GM23248 (cell line): ENCODE measurements around the gene TRIM44. TPM values are rescaled to one million over a fixed set of nuclear protein-coding genes. Genes with fewer than 3 reads are reported as not detected.

Experiments
- DNase-seq: peaks from one replicate; pipeline ENCODE4 v3.0.0-alpha.2; 2015
- H2AFZ ChIP-seq: fragments of 200-600 bp; sonication (generic); 2 replicates; pipeline ENCODE4 v1.6.1; 2016; ENCODE audit warnings: antibody characterized with exemption
- H3F3A ChIP-seq: fragments of 200-600 bp; sonication (generic); 2 replicates; pipeline ENCODE4 v1.6.1; 2016; ENCODE audit warnings: mild to moderate bottlenecking, antibody characterized with exemption, mixed run types; ENCODE audit not compliant: insufficient read depth
- H3K27ac ChIP-seq: fragments of 200-600 bp; sonication (generic); 2 replicates; pipeline ENCODE4 v1.5.1; 2016; ENCODE audit warnings: mild to moderate bottlenecking
- H3K27me3 ChIP-seq: fragments of 200-600 bp; sonication (generic); replicated peaks from 2 replicates; pipeline ENCODE4 v1.6.1; 2016; ENCODE audit warnings: mild to moderate bottlenecking; ENCODE audit not compliant: insufficient read depth
- H3K36me3 ChIP-seq: fragments of 200-600 bp; sonication (generic); 2 replicates; pipeline ENCODE4 v1.6.1; 2016; ENCODE audit warnings: low read depth, mild to moderate bottlenecking
- H3K4me1 ChIP-seq: fragments of 200-600 bp; sonication (generic); 2 replicates; pipeline ENCODE4 v1.6.1; 2016; ENCODE audit warnings: mild to moderate bottlenecking; ENCODE audit not compliant: insufficient read depth
- H3K4me2 ChIP-seq: fragments of 200-600 bp; sonication (generic); one replicate; pipeline ENCODE4 v1.6.1; 2016; ENCODE audit warnings: mild to moderate bottlenecking; ENCODE audit not compliant: unreplicated experiment
- H3K4me3 ChIP-seq: fragments of 200-600 bp; sonication (generic); 2 replicates; pipeline ENCODE4 v1.5.1; 2016; ENCODE audit warnings: mild to moderate bottlenecking
- H3K79me2 ChIP-seq: fragments of 200-600 bp; sonication (generic); 2 replicates; pipeline ENCODE4 v1.6.1; 2016; ENCODE audit warnings: mild to moderate bottlenecking; ENCODE audit not compliant: insufficient read depth
- H3K9ac ChIP-seq: fragments of 200-600 bp; sonication (generic); 2 replicates; pipeline ENCODE4 v1.6.1; 2016; ENCODE audit warnings: mild to moderate bottlenecking
- H3K9me2 ChIP-seq: fragments of 200-600 bp; sonication (generic); 2 replicates; pipeline ENCODE4 v1.6.1; 2016; ENCODE audit warnings: mixed run types, mild to moderate bottlenecking, moderate library complexity; ENCODE audit not compliant: insufficient read depth
- H3K9me3 ChIP-seq: fragments of 200-600 bp; sonication (generic); one replicate; pipeline ENCODE4 v1.6.1; 2017; ENCODE audit warnings: low read depth
- H4K20me1 ChIP-seq: fragments of 200-600 bp; sonication (generic); 2 replicates; pipeline ENCODE4 v1.6.0; 2016; ENCODE audit not compliant: insufficient read depth
- EZH2 ChIP-seq: fragments of 200-600 bp; sonication (generic); IDR thresholded peaks from 2 replicates; pipeline ENCODE4 v1.6.1; 2018; ENCODE audit warnings: antibody characterized with exemption, mild to moderate bottlenecking; ENCODE audit not compliant: insufficient read depth, poor library complexity, severe bottlenecking
- EZH2phosphoT487 ChIP-seq: fragments of 200-600 bp; sonication (generic); IDR thresholded peaks from 2 replicates; pipeline ENCODE4 v1.6.1; 2018; ENCODE audit warnings: antibody characterized with exemption, moderate library complexity, mild to moderate bottlenecking, low read depth; ENCODE audit not compliant: insufficient read depth
- WGBS, 2 experiments: methylation state at CpG; one replicate each; pipeline ENCODE4 v1.1.6; 2015 to 2017; ENCODE audit warnings: low lambda C conversion rate in 2 of 2, low coverage in 1 of 2; ENCODE audit errors: missing lambda C conversion rate in 2 of 2; 5-methylcytosine and 5-hydroxymethylcytosine counted together
- in situ Hi-C: fragments of 300-500 bp; cut with MboI; formaldehyde crosslinking; loops from 2 replicates; pipeline ENCODE4 v1.15.0; 2020
- polyA plus RNA-seq: library from polyadenylated mRNA; unstranded; fragments of >200 nt; fragmentation: Nextera tagmentation; extraction: Ambion mirVana; gene quantifications from 2 replicates; pipeline ENCODE4 v1.2.1, GENCODE V29; 2016
- total RNA-seq: library from RNA; depleted of rRNA; stranded (reverse); fragments of >200 nt; shearing (Covaris generic); gene quantifications from 2 replicates; pipeline ENCODE4 v1.2.3, GENCODE V29; 2014

Gene TRIM44
- total and polyA plus RNA-seq, 2 experiments from 2014 or later, result 32.2 to 37.1 TPM

DNA sequence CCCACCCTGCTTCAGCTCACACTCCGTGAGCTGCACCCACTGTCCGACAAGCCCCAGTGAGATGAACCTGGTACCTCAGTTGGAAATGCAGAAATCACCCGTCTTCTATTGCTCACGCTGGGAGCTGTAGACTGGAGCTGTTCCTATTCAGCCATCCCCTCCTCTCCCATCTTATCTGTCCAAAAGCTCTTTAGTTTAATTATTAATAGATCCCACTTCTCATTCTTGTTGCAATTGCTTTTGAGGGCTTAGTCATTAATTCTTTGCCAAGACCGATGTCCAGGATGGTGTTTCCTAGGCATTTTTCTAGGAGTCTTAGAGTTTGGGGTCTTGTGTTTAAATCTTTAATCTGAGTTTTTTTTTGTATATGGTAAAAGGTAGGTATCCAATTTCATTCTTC, 116.8 kb downstream of the TRIM44 start:
- Histone ChIP-seq H3K27me3 (no peaks in the 10 kb centered on the region), H3F3A (0 out of 2 replicates have a peak, but pooled peaks cover 7% of the 10 kb centered on the region), H3K36me3 (no peaks in the 10 kb centered on the region), H2AFZ (no peak overlapping the region), H4K20me1 (peaks cover 18% of the 10 kb centered on the region; the same call in 1 of the 2 replicates), H3K4me2 (no peak overlapping the region), H3K9ac (no peak overlapping the region), H3K9me3 (no peaks in the 10 kb centered on the region), H3K4me1 (peaks cover 15% of the 10 kb centered on the region), H3K4me3 (no peak overlapping the region), H3K9me2 (no peaks in the 10 kb centered on the region), H3K27ac (no peak overlapping the region), H3K79me2 (peaks cover 92% of the 10 kb centered on the region)
- WGBS, 2 experiments, result 97 to 100% methylated on average over 5 of the region's 5 CpGs
- TF ChIP-seq EZH2 (no peak), EZH2phosphoT487 (no peak)
- in situ Hi-C loops, result no loop called here
- no peak for DNase-seq

DNA sequence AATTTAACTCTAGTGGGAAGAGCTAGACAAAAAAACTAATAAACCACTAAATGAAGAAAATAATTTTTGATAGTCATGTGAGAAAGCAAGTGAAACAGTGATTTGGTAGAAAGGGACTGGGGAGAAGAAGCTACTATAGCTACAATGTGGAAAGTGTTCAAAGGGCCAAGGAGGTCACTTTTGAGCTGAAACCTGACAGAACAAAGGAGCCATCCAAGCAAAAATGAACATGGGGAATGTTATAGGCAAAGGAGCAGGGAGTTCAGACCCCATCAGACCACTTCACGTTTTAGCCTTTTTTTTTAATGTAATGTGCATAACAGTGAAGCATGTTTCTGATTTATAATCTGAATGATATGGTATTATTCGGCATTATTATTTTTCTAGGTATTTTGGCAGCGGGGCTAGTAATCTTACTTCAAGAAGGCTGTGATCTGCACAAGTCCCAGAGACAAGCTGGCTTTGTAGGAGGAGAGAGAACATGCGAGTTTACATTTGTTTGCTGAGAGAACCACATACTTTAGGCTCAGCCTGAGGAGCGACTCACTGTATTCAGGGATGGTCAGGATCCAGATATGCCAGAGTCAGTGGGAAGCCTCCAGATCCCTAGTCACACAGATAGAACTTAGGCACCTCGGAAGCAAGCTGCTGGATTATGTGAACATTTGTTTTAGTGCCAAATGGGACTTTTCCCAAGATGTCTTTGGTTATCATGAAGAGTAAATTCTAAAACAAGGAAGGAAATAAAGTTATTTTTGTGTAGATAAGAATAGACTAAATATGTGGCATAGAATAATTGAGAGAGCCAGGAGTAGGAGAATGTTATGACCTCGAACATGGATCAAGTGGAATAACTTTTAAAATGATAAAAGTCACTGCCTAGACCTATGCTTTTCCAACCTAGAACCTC, 118.6 kb downstream of the TRIM44 start:
- in situ Hi-C loops, result no loop called here
- no peaks in the 10 kb centered on the region for H3K9me2 ChIP-seq

DNA sequence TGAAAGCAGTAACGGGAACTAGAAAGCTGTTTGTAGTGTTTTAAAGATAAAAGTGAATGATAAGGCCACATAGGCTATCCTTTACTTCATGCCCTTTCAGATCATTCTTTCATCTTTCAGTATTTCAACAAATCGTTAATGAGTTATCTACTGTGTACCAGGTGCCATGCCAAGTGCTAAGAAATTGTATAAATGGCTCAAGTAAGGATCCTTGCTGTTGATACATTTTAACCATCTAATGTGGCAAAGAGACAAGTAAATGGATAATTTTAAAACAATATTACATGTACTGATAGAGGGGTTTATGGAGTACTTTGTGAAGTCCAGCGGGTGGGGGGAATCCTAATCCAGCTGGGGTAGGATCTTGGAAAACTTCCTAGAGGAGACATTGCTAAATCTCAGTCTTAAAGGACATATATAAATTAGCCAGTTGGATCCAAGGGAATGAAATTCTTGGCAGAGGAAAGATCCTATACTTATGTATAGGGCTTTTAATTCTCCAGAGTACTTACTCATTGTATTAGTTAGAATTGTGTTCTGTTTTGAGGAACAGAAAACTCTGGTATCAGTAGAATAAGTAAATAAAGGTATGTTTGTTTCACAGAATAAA, 119.4 kb downstream of the TRIM44 start:
- peaks cover 23% of the 10 kb centered on the region; the same call in 1 of the 2 replicates for H4K20me1 ChIP-seq
- in situ Hi-C loops, result no loop called here
- no peaks in the 10 kb centered on the region for H3K36me3 ChIP-seq
- no peak overlapping the region for H3K4me2 ChIP-seq
- H3K4me1 ChIP-seq, result peaks cover 33% of the 10 kb centered on the region
- H3K27ac ChIP-seq, result peak overlapping the region; percentile 2; the same call in 1 of the 2 replicates
- no peak for DNase-seq
- no peak overlapping the region for H3K4me3 ChIP-seq
- H3F3A ChIP-seq, result 0 out of 2 replicates have a peak, but pooled peaks cover 7% of the 10 kb centered on the region
- H3K9me2 ChIP-seq, result no peaks in the 10 kb centered on the region
- 98 to 100% methylated on average over 3 of the region's 3 CpGs for WGBS, 2 experiments
- TF ChIP-seq EZH2 (no peak), EZH2phosphoT487 (no peak)
- H3K9me3 ChIP-seq, result no peaks in the 10 kb centered on the region
- H3K9ac ChIP-seq, result no peak overlapping the region
- H2AFZ ChIP-seq, result no peak overlapping the region
- no peaks in the 10 kb centered on the region for H3K27me3 ChIP-seq
- peaks cover 78% of the 10 kb centered on the region for H3K79me2 ChIP-seq

More for the DNA sequence above, 118.6 kb downstream of the TRIM44 start:
- H3K9ac ChIP-seq, result 0 out of 2 replicates have a peak overlapping the region, but pooled peaks have one; percentile 10
- H4K20me1 ChIP-seq, result peaks cover 23% of the 10 kb centered on the region; the same call in 1 of the 2 replicates
- WGBS, 2 experiments, result 80 to 85% methylated on average over 7 of the region's 7 CpGs
- H3K79me2 ChIP-seq, result peaks cover 83% of the 10 kb centered on the region
- no peak for TF ChIP-seq EZH2phosphoT487
- TF ChIP-seq EZH2, result no peak
- H3K27ac ChIP-seq, result peak overlapping the region; percentile 2; the same call in 1 of the 2 replicates
- H3K4me1 ChIP-seq, result peaks cover 27% of the 10 kb centered on the region
- H3K27me3 ChIP-seq, result no peaks in the 10 kb centered on the region
- H3K9me3 ChIP-seq, result no peaks in the 10 kb centered on the region
- peak; percentile 76 for DNase-seq
- no peak overlapping the region for H3K4me2 ChIP-seq
- H3K36me3 ChIP-seq, result no peaks in the 10 kb centered on the region
- no peak overlapping the region for H3K4me3 ChIP-seq
- no peak overlapping the region for H2AFZ ChIP-seq
- 0 out of 2 replicates have a peak, but pooled peaks cover 7% of the 10 kb centered on the region for H3F3A ChIP-seq

DNA sequence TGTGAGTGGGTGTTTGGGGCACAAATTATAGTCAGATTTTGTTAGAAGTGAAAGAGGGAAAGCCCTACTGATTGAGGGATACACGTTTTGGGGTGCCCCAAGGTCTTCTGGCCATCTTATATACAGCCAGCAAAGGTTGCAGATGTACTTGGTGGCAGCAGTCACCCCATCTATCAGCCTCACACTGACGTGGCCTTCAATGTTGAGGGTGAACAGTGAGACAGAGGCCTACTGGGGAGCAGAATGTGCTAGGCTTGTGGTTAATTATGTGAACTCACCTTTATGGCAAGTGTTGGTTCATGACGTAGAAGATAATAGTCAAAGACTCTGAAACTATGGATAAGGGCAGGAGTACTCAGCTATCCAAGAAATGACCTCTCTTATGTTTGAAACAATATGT, 121.2 kb downstream of the TRIM44 start:
- in situ Hi-C loops, result no loop called here
- WGBS, 2 experiments, result 82 to 85% methylated on average over 3 of the region's 3 CpGs
- Histone ChIP-seq H3K4me2 (no peak overlapping the region), H3K9me2 (no peaks in the 10 kb centered on the region), H2AFZ (no peak overlapping the region), H3K36me3 (no peaks in the 10 kb centered on the region), H3K9me3 (no peaks in the 10 kb centered on the region), H3K9ac (no peak overlapping the region), H4K20me1 (peaks cover 23% of the 10 kb centered on the region; the same call in 1 of the 2 replicates), H3F3A (peaks cover 20% of the 10 kb centered on the region; the same call in 1 of the 2 replicates), H3K4me1 (peaks cover 43% of the 10 kb centered on the region), H3K79me2 (peaks cover 70% of the 10 kb centered on the region), H3K27me3 (no peaks in the 10 kb centered on the region), H3K4me3 (no peak overlapping the region), H3K27ac (no peak overlapping the region)
- no peak for DNase-seq
- no peak for TF ChIP-seq EZH2phosphoT487
- no peak for TF ChIP-seq EZH2
